ENCODE measurements around the gene E2F6.

The E2F6 gene

DNA sequence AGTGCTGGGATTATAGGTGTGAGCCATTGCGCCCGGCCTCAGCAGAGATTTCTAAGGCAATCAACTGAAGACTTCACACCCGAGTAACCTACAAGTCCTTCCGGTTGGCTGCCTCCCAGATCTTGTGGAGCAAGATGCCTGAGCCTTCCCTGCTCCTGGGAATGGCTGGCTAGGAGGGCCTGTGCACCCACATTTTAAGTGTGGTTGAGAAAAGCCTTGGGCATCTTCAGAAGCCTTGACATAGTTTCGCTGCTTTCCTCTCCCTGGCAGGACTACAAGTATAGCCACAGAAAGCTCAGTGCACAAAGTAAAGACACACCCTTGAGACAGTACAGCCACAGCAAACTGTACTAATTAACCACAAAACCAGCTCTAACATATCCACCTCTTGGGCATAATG lies 35.2 kb downstream of the E2F6 start:
- Histone ChIP-seq H3K4me1 (peaks cover 0 to 14% (median 7%) of the 10 kb centered on the region in 10 experiments; a peak in 10 of 20 replicates), H4K20me1 (no peaks in the 10 kb centered on the region), H3K4me3 (no peak overlapping the region), H3K4me2 (no peak overlapping the region), H3K9ac (no peak overlapping the region), H3K27ac (no peak overlapping the region), H3K9me3 (replicated peaks in 1 of 11) (peaks cover 0 to 5% (median 0%) of the 10 kb centered on the region in 11 experiments; a peak in 4 of 22 replicates), H3K27me3 (no peaks in the 10 kb centered on the region), H3K36me3 (peaks cover 0 to 5% (median 0%) of the 10 kb centered on the region in 11 experiments; a peak in 1 of 22 replicates)
- TF ChIP-seq Cebpa-rat (IDR thresholded peaks at IDR 0.05), result no peak

DNA sequence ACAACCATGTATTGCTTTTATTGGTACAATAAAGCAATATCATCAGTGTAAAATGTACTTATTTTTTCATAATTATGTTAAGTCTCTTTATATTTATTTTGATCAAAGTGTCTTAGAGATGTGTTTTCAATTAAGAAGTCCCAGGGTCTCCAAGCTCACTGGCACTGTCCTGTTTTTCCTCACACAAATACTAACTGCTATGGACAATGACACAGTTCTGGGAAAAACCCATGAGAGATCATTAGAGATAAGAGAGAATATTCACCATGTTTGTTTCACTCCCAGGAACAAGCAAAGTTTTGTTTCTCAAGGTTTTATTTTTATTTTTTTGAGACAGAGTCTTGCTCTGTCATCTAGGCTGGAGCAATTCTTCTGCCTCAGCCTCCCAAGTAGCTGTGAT lies 38.7 kb downstream of the E2F6 start:
- TF ChIP-seq Cebpa-rat (IDR thresholded peaks at IDR 0.05), result no peak

DNA sequence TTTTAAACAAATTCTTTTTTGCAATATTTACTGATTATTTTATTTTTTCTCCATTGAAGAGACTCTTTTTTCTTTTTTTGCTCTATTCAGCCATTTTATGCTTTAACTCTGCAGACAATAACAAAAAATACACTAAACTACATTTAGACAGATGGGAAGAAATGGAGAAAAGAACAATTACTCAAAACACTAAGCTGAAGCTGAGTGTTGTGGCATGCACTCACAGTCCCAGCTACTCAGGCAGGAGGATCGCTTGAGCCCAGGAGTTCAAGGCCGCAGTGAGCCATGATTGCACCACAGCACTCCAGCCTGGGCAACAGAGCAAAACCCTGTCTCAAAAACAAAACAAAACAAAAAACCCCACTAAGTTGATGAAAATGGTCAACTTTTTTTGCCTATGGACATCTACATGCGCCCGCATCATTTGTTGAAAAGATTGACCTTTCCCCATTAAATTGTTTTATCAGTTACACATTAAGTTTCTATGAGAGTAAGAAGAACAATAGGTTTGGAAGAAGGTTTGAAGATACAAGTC lies 43.0 kb downstream of the E2F6 start:
- H4K20me1 ChIP-seq, result no peaks in the 10 kb centered on the region; a peak in 1 of 22 replicates
- no peak overlapping the region for H3K4me2 ChIP-seq

More for the DNA sequence above, 38.7 kb downstream of the E2F6 start:
- Histone ChIP-seq H3K36me3 (no peaks in the 10 kb centered on the region), H3K4me2 (no peak overlapping the region), H3K9me3 (replicated peaks in 1 of 11) (peaks cover 0 to 5% (median 0%) of the 10 kb centered on the region in 11 experiments; a peak in 4 of 22 replicates), H3K4me1 (peaks cover 0 to 6% (median 0%) of the 10 kb centered on the region in 10 experiments; a peak in 1 of 20 replicates), H3K9ac (no peak overlapping the region), H4K20me1 (no peaks in the 10 kb centered on the region), H3K27ac (no peak overlapping the region), H3K4me3 (no peak overlapping the region), H3K27me3 (no peaks in the 10 kb centered on the region)

DNA sequence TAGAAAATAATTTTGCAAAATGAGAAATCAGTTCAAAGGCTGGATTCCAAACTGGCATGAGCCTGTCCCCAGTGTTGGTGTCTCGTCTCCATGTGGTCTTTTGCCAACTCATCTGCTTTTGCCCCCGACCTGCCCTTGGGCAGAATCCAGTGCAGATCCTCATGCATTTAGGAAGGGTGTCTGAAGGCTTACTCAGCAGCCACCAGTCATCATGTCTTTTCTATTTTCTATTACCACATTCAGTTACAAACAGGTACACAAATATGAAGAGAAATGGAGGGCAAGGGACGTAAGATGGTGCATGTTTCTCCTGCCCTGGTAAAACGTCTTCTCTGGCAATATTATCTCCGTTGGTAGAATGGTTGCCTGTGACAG lies 43.5 kb downstream of the E2F6 start:
- Histone ChIP-seq H3K4me3 (no peak overlapping the region), H3K9me3 (replicated peaks in 1 of 11) (peaks cover 3 to 13% (median 5%) of the 10 kb centered on the region in 11 experiments; a peak in 14 of 22 replicates), H4K20me1 (no peaks in the 10 kb centered on the region; a peak in 1 of 22 replicates), H3K9ac (no peak overlapping the region), H3K27me3 (no peaks in the 10 kb centered on the region), H3K4me1 (no peaks in the 10 kb centered on the region), H3K4me2 (no peak overlapping the region), H3K36me3 (no peaks in the 10 kb centered on the region), H3K27ac (no peak overlapping the region)
- no peak for TF ChIP-seq Cebpa-rat (IDR thresholded peaks at IDR 0.05)

More for the DNA sequence above, 43.0 kb downstream of the E2F6 start:
- TF ChIP-seq Cebpa-rat (IDR thresholded peaks at IDR 0.05), result no peak
- H3K36me3 ChIP-seq, result no peaks in the 10 kb centered on the region
- H3K4me1 ChIP-seq, result no peaks in the 10 kb centered on the region
- no peak overlapping the region for H3K27ac ChIP-seq
- H3K27me3 ChIP-seq, result no peaks in the 10 kb centered on the region
- H3K9ac ChIP-seq, result no peak overlapping the region
- H3K9me3 ChIP-seq (replicated peaks in 1 of 11), result peaks cover 0 to 9% (median 1%) of the 10 kb centered on the region in 11 experiments; a peak in 9 of 22 replicates
- no peak overlapping the region for H3K4me3 ChIP-seq

DNA sequence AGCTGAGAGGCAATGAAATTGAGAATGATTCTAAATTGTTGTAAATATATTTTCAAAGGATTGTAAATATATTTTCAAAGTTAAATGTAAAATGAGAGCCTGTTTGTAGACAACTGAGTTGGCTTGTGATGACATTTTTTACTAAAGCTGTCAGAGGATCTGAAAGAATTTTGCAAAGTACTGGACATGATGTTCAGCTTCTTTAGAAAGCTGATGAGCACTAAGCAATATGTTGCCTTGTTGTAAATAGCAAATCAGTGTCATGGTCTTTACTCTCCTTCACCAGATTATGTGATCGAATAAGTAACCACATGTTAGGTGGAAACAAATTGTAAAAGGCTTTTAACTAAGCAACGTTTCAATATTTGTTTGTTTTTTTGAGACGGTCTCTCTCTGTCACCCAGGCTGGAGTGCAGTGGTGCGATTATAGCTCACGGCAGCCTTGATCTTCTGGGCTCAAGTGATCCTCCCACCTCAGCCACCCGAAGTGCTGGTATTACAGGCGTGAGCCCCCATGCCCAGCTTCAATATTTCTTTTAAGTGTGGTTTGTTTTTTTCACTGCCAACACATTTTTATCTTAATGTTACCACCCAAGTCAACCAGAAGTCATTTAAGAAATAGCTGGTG lies 44.0 kb downstream of the E2F6 start:
- H3K4me3 ChIP-seq, result no peak overlapping the region
- peaks cover 0 to under 1% (median 0%) of the 10 kb centered on the region in 10 experiments; a peak in 1 of 20 replicates for H3K4me1 ChIP-seq
- no peak overlapping the region for H3K9ac ChIP-seq
- no peak for TF ChIP-seq Cebpa-rat (IDR thresholded peaks at IDR 0.05)
- no peak overlapping the region for H3K27ac ChIP-seq
- H3K36me3 ChIP-seq, result no peaks in the 10 kb centered on the region
- no peak overlapping the region for H3K4me2 ChIP-seq
- H3K27me3 ChIP-seq, result no peaks in the 10 kb centered on the region
- no peaks in the 10 kb centered on the region; a peak in 1 of 22 replicates for H4K20me1 ChIP-seq
- H3K9me3 ChIP-seq (replicated peaks in 1 of 11), result peaks cover 4 to 17% (median 8%) of the 10 kb centered on the region in 11 experiments; a peak in 14 of 22 replicates

DNA sequence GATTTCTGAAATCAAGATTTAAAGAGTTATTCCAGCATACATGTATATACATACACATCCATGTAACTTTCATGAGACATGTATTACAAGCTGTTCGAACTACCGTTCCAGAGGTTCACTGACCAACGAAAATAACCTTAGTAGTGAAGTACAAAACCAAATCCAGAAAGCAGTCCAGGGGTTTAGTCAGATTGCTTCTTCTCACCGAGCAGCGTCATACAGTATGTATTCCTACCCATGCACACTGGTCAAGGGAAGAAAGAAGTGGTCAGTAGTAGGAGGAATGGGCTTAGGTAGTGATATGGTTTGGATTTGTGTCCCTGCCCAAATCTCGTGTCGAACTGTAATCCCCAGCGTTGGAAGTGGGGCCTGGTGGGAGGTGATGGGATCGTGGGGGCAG lies 45.3 kb downstream of the E2F6 start:
- no peaks in the 10 kb centered on the region; a peak in 1 of 22 replicates for H4K20me1 ChIP-seq
- no peak overlapping the region for H3K9ac ChIP-seq
- H3K4me2 ChIP-seq, result no peak overlapping the region
- H3K27ac ChIP-seq, result no peak overlapping the region
- TF ChIP-seq Cebpa-rat (IDR thresholded peaks at IDR 0.05), result no peak
- H3K4me3 ChIP-seq, result no peak overlapping the region
- H3K9me3 ChIP-seq (replicated peaks in 1 of 11), result peaks cover 0 to 15% (median 8%) of the 10 kb centered on the region in 11 experiments; a peak in 12 of 22 replicates
- H3K36me3 ChIP-seq, result no peaks in the 10 kb centered on the region
- peaks cover 0 to 13% (median 9%) of the 10 kb centered on the region in 10 experiments; a peak in 13 of 20 replicates for H3K4me1 ChIP-seq
- no peaks in the 10 kb centered on the region for H3K27me3 ChIP-seq

DNA sequence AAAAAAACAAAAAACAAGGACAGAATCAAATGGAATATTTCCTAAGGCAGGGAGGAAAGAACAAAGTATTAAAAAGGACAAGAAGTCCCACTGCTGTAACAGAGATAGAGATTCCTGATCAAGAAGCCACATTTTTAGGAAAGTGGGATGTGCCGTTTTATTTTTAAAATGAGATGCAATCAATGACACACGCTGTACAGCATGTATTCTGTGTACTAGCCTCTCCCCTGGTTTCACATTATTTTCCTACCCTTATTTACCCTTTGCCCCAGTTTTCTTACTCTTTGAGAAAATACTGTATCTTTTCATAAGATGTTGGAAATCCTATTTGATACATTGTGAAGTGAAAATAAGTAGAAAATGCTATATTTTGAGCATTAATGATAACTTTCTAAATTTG lies 45.8 kb downstream of the E2F6 start:
- TF ChIP-seq Cebpa-rat (IDR thresholded peaks at IDR 0.05), result no peak
- Histone ChIP-seq H3K4me3 (no peak overlapping the region), H3K4me1 (peaks cover 0 to 13% (median 9%) of the 10 kb centered on the region in 10 experiments; a peak in 13 of 20 replicates), H3K36me3 (no peaks in the 10 kb centered on the region), H3K4me2 (no peak overlapping the region), H3K27ac (no peak overlapping the region), H3K9me3 (replicated peaks in 1 of 11) (peaks cover 0 to 12% (median 8%) of the 10 kb centered on the region in 11 experiments; a peak in 12 of 22 replicates), H3K27me3 (no peaks in the 10 kb centered on the region), H4K20me1 (no peaks in the 10 kb centered on the region; a peak in 1 of 22 replicates), H3K9ac (no peak overlapping the region)

DNA sequence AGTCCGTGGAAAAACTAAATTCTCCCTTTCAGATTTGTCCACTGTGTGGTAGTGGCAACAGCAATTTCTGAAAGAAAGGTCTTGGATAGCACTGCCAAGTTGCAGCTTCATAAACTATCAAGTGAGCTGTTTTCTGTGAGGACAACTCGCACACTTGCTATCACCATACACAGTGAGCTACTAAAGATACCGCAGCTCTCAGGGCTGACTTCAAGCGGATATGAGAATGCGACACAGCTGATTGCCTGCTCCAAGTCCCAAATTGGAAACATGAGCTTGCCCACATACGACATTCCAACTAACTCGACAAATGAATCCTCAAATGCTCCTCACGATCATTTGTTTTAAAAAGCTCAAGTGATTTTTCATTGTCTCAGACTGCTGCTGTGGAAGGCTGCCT lies 46.2 kb downstream of the E2F6 start:
- no peak for TF ChIP-seq Cebpa-rat (IDR thresholded peaks at IDR 0.05)
- Histone ChIP-seq H3K4me2 (no peak overlapping the region), H3K27me3 (no peaks in the 10 kb centered on the region), H3K9ac (no peak overlapping the region), H3K36me3 (no peaks in the 10 kb centered on the region), H4K20me1 (no peaks in the 10 kb centered on the region; a peak in 1 of 22 replicates), H3K9me3 (replicated peaks in 1 of 11) (peaks cover 0 to 12% (median 8%) of the 10 kb centered on the region in 11 experiments; a peak in 12 of 22 replicates), H3K27ac (no peak overlapping the region), H3K4me3 (no peak overlapping the region), H3K4me1 (peaks cover 0 to 13% (median 9%) of the 10 kb centered on the region in 10 experiments; a peak in 13 of 20 replicates)

DNA sequence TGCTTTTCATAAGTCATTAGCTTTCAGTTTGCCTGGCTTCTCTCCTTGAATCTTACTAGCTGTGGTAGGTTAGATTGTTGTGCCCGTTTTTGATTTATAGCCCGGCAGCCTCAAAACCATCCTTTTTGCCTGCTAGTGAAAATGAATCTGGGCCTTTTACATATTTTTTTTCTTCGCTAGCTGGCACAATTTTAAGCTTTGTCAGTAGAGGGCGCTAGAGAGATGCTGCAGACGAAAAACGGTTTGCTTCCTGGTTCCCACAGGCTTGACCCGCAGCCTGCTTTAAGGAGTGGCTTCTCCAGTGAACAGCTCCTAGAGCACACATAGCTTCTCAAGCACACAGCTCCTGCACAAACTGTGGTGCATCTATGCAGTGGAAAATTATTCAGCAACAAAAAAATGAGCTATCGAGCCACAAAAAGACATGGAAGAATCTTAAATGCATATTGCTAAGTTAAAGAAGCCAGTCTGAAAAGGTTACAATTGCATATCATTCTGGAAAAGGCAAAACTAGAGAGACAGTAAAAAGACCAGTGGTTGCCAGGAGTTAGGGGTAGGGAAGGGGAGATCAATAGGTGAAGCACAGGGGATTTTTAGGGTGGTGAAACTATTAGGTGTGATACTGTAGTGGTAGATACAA lies 47.9 kb downstream of the E2F6 start:
- H3K36me3 ChIP-seq, result no peaks in the 10 kb centered on the region
- no peaks in the 10 kb centered on the region; a peak in 1 of 22 replicates for H4K20me1 ChIP-seq
- TF ChIP-seq Cebpa-rat (IDR thresholded peaks at IDR 0.05), result no peak

More for the DNA sequence above, 47.9 kb downstream of the E2F6 start:
- Histone ChIP-seq H3K9ac (no peak overlapping the region), H3K4me3 (no peak overlapping the region), H3K27me3 (no peaks in the 10 kb centered on the region), H3K27ac (no peak overlapping the region), H3K4me2 (no peak overlapping the region), H3K9me3 (replicated peaks in 1 of 11) (peaks cover 0 to 12% (median 8%) of the 10 kb centered on the region in 11 experiments; a peak in 12 of 22 replicates), H3K4me1 (peaks cover 0 to 13% (median 9%) of the 10 kb centered on the region in 10 experiments; a peak in 13 of 20 replicates)

Measured in BLaER1 treated with 17β-estradiol and CSF1 and Interleukin-3, amounts not matched to agents 10 nM and 100 nM (cell line).